ENCODE data around the gene EXD1.
"Not testable (repeated sequence)": the region's sequence is repeated elsewhere in the genome, so short reads cannot be mapped to it uniquely, and the experiment has no call there.

Gene EXD1

GRCh38 chr15:41230345-41230649 lies 260 bp downstream of the EXD1 start:
- DNase-seq = no peak

GRCh38 chr15:41219381-41219780 lies 11.2 kb downstream of the EXD1 start:
- no peak for DNase-seq

- DNase-seq = no peak
Measured at GRCh38 chr15:41218851-41219250, 11.7 kb downstream of the EXD1 start.

GRCh38 chr15:41215708-41216107 lies 14.8 kb downstream of the EXD1 start:
- DNase-seq = no peak

GRCh38 chr15:41207687-41208448 lies 22.7 kb downstream of the EXD1 start:
- no peak for DNase-seq

- no peak for DNase-seq
Measured at GRCh38 chr15:41205315-41205714, 25.2 kb downstream of the EXD1 start.

- DNase-seq = no peak
Measured at GRCh38 chr15:41203395-41203794, 27.2 kb downstream of the EXD1 start.

GRCh38 chr15:41199470-41199869 lies 31.1 kb downstream of the EXD1 start:
- DNase-seq = no peak

GRCh38 chr15:41194444-41194843 lies 36.1 kb downstream of the EXD1 start:
- DNase-seq = no peak

GRCh38 chr15:41183581-41183980 lies 47.0 kb downstream of the EXD1 start:
- DNase-seq = no peak

GRCh38 chr15:41182266-41182665 lies 48.3 kb downstream of the EXD1 start:
- DNase-seq = no peak

- DNase-seq = no peak
Measured at GRCh38 chr15:41180206-41180789, 50.3 kb downstream of the EXD1 start.

- no peak for DNase-seq
Measured at GRCh38 chr15:41169781-41170180, 60.8 kb downstream of the EXD1 start.

- no peak for DNase-seq
Measured at GRCh38 chr15:41169086-41169485, 61.5 kb downstream of the EXD1 start.

- DNase-seq = no peak
Measured at GRCh38 chr15:41161736-41162135, 68.8 kb downstream of the EXD1 start.

- no peak for DNase-seq
Measured at GRCh38 chr15:41161336-41161735, 69.2 kb downstream of the EXD1 start.

GRCh38 chr15:41160639-41161315 lies 69.8 kb downstream of the EXD1 start:
- no peak for DNase-seq

GRCh38 chr15:41154412-41154811 lies 76.1 kb downstream of the EXD1 start:
- DNase-seq = no peak

- no peak for DNase-seq
Measured at GRCh38 chr15:41153733-41154132, 76.8 kb downstream of the EXD1 start.

GRCh38 chr15:41151451-41152005 lies 79.0 kb downstream of the EXD1 start:
- no peak for DNase-seq

- DNase-seq = no peak
Measured at GRCh38 chr15:41150279-41150678, 80.3 kb downstream of the EXD1 start.

- DNase-seq = no peak
Measured at GRCh38 chr15:41148065-41148464, 82.5 kb downstream of the EXD1 start.

GRCh38 chr15:41139619-41140018 lies 90.9 kb downstream of the EXD1 start:
- no peak for DNase-seq

GRCh38 chr15:41139112-41139511 lies 91.4 kb downstream of the EXD1 start:
- not testable (repeated sequence) for DNase-seq

Data from stimulated activated CD8-positive, alpha-beta memory T cell treated with anti-CD3 and anti-CD28 coated beads, Interleukin-4, amount 100 ng/mL, for 48 hours (primary cell).